ENCODE measurements around the gene PPP1R7.
"Not testable (repeated sequence)": the region's sequence is repeated elsewhere in the genome, so short reads cannot be mapped to it uniquely, and the experiment has no call there.

The PPP1R7 gene

GRCh38 chr2:241194811-241195210 is 44.5 kb downstream of the PPP1R7 start:
- in situ Hi-C loops (cut with MboI; ENCODE audit: low sequenced_read_pairs, unreplicated experiment), result no loop called here
- no peak for TF ChIP-seq CTCF (IDR thresholded peaks at IDR 0.05; ENCODE audit: borderline replicate concordance, control extremely low read depth, extremely low read depth, insufficient read depth, missing control alignments)
- DNase-seq (ENCODE audit: low spot score), result no peak

GRCh38 chr2:241195506-241196130 is 45.4 kb downstream of the PPP1R7 start:
- no peak for TF ChIP-seq CTCF (IDR thresholded peaks at IDR 0.05; ENCODE audit: borderline replicate concordance, control extremely low read depth, extremely low read depth, insufficient read depth, missing control alignments)
- no peak for DNase-seq (ENCODE audit: low spot score)
- in situ Hi-C loops (cut with MboI; ENCODE audit: low sequenced_read_pairs, unreplicated experiment), result no loop called here

DNA sequence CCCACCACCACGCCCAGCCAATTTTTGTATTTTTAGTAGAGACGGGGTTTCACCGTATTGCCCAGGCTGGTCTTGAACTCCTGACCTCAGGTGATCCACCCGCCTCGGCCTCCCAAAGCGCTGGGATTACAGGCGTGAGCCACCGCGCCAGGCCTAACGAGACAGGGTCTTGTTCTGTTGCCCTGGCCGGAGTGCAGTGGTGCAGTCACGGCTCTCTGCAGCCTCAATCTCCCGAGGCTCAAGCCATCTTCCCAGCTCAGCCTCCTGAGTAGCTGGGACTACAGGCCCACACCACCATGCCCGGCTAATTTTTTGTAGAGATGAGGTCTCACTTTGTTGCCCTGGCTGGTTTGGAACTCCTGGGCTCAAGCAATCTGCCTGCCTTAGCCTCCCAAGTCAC is 47.0 kb downstream of the PPP1R7 start:
- in situ Hi-C loops (cut with MboI; ENCODE audit: low sequenced_read_pairs, unreplicated experiment), result not testable (repeated sequence)

DNA sequence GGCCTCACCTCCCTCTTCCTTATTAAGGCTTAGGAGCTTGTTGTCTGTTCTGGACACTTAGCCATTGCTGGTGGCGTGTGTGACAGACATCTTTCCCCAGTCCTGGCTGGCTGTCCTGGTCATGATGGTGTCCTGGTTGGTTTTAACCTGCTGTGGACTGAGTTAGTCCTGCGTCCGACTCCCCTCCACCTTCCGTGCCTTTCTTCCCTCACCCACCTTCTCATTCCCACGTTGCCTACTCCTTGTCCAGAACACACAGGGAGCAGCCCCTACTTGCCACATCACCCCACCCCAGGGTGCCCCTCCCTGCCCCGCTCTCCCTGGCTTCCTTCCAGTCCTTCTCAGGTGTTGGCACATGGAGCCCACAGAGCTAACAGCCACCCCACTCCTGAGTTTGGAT is 47.7 kb downstream of the PPP1R7 start:
- no peak for TF ChIP-seq CTCF (IDR thresholded peaks at IDR 0.05; ENCODE audit: borderline replicate concordance, control extremely low read depth, extremely low read depth, insufficient read depth, missing control alignments)
- no peak for DNase-seq (ENCODE audit: low spot score)
- in situ Hi-C loops (cut with MboI; ENCODE audit: low sequenced_read_pairs, unreplicated experiment), result no loop called here

More for the DNA sequence above, 47.0 kb downstream of the PPP1R7 start:
- not testable (repeated sequence) for DNase-seq (ENCODE audit: low spot score)

GRCh38 chr2:241198381-241199279 is 48.4 kb downstream of the PPP1R7 start:
- in situ Hi-C loops (cut with MboI; ENCODE audit: low sequenced_read_pairs, unreplicated experiment), result no loop called here
- DNase-seq (ENCODE audit: low spot score), result no peak
- no peak for TF ChIP-seq CTCF (IDR thresholded peaks at IDR 0.05; ENCODE audit: borderline replicate concordance, control extremely low read depth, extremely low read depth, insufficient read depth, missing control alignments)

DNA sequence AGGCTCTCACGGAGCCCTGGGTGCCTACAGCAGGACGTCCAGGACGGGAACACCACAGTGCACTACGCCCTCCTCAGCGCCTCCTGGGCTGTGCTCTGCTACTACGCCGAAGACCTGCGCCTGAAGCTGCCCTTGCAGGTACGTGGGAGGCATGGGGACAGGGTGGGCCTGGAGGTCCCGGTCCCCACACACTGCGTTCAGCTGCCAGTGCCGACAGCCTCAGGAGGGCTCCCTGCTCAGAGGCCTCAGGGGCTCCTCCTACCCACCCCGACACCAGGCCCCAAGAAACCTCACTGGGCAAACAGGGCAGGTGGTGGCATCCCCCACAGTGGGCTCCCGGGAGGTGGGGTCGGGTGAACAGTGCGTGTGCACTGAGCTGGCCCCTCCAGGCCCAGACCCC is 49.0 kb downstream of the PPP1R7 start:
- in situ Hi-C loops (cut with MboI; ENCODE audit: low sequenced_read_pairs, unreplicated experiment), result no loop called here
- no peak for DNase-seq (ENCODE audit: low spot score)

More for the DNA sequence above, 49.0 kb downstream of the PPP1R7 start:
- TF ChIP-seq CTCF (IDR thresholded peaks at IDR 0.05; ENCODE audit: borderline replicate concordance, control extremely low read depth, extremely low read depth, insufficient read depth, missing control alignments), result no peak

All from GM13976 (cell line).